NB4 (cell line): Measurements from ENCODE around the gene OCRL.

ENCODE experiments used
- MYC ChIP-seq: IDR thresholded peaks from 2 replicates; pipeline ENCODE4 v1.6.1; 2011; ENCODE audit warnings: low read depth, low read length
- POLR2A ChIP-seq: IDR thresholded peaks from 2 replicates; pipeline ENCODE4 v1.6.1; 2011; ENCODE audit warnings: mild to moderate bottlenecking; ENCODE audit not compliant: insufficient read length; ENCODE audit errors: extremely low read depth
- TF ChIP-seq, protein P1 (sequence below): IDR thresholded peaks from 2 replicates; pipeline ENCODE4 v1.6.1; 2011; ENCODE audit warnings: low read depth, low read length
- TF ChIP-seq, protein P2 (sequence below): IDR thresholded peaks from one replicate; pipeline ENCODE4 v1.5.1; 2012; ENCODE audit warnings: low read depth, low read length

DNA sequence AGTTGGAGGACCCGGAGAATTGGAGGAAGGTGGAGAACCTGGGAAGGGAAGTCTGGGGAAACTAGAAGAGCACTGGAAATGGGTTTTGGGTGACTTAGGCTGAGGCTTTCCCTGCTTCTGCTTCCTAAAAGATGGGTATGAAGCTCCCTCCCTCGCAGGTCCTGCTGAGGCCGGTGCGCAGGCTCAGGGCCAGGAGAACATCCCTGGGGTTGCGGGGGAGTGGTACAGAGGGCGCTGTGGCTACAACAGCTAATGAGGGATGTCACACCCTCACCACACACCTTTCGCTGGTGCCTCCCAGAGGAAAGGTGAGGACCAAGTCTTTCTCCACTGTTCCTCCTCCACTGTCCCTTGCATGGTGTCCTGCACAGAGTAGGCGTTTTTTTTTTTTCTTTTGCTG, 98.9 kb downstream of the OCRL start:
- TF ChIP-seq, protein P1, sequence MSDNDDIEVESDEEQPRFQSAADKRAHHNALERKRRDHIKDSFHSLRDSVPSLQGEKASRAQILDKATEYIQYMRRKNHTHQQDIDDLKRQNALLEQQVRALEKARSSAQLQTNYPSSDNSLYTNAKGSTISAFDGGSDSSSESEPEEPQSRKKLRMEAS: no peak
- TF ChIP-seq, protein P2, sequence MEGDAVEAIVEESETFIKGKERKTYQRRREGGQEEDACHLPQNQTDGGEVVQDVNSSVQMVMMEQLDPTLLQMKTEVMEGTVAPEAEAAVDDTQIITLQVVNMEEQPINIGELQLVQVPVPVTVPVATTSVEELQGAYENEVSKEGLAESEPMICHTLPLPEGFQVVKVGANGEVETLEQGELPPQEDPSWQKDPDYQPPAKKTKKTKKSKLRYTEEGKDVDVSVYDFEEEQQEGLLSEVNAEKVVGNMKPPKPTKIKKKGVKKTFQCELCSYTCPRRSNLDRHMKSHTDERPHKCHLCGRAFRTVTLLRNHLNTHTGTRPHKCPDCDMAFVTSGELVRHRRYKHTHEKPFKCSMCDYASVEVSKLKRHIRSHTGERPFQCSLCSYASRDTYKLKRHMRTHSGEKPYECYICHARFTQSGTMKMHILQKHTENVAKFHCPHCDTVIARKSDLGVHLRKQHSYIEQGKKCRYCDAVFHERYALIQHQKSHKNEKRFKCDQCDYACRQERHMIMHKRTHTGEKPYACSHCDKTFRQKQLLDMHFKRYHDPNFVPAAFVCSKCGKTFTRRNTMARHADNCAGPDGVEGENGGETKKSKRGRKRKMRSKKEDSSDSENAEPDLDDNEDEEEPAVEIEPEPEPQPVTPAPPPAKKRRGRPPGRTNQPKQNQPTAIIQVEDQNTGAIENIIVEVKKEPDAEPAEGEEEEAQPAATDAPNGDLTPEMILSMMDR: no peak
- no peak for TF ChIP-seq POLR2A
- TF ChIP-seq MYC: no peak
